Posterior vena cava (tissue), 2 donors: ENCODE measurements around the gene ST8SIA6. TPM values are rescaled to one million over a fixed set of nuclear protein-coding genes. Genes with fewer than 3 reads are reported as not detected.

Experiments
- DNase-seq: peaks from one replicate; pipeline ENCODE4 v3.0.0-alpha.2; 2020; ENCODE audit warnings: low spot score
- intact Hi-C, 2 donors: fragments of 100-400 bp; cut with DNase I; formaldehyde crosslinking; loops; one replicate each; pipeline versions ENCODE4 v1.14.1 to v1.14.2; 2022 to 2023
- total RNA-seq, 2 donors: library from RNA; stranded (reverse); fragmentation: NEBNext Ultra II Directional; extraction: Animal tissue kit (Norgen Biotek cat#: 25700); gene quantifications; one replicate each; pipeline ENCODE4 v1.2.1, GENCODE V29; 2021
- donor health status: DM: yes; HTN: yes; CAD: no.
- donor health status: DM: yes; HTN: yes; CAD: no.

The ST8SIA6 gene
- total RNA-seq, 2 donors from 2014 or later, result 3.1 to 4.5 TPM

DNA sequence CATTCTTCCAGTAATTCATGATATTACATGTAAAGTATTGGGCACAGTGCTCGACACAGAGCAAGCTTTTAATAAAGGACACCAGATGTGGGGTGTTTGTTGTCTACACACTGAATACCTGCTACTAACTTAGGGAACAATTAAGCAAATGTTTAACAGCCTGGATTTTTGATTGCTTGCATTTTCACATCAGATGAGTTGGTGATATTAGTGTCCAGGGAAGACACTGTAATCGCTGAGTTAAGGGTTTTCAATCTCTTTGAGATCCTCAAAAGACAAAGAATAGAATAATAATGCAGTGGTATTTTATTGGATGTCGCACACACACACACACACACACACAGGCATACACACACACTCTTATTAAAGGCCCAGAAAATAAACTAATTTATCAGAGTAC is 147.3 kb downstream of the ST8SIA6 start:
- intact Hi-C loops, result no loop called here

DNA sequence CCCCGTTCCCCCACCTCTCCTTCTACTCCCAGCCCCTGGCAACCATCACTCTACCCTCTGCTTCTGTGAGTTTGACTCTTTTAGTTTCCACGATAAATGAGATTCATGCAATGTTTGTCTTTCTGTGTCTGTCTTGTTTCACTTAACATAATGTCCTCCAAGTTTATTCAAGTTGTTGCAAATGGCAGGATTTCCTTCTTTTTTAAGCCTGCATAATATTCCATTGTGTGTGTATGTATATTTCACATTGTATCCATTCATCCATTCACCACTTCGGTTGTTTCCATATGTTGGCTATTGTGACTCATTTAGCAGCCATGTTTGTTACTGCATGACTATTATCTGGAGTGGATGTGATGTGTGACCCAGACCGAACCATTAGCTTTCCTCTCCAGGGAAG is 162.0 kb downstream of the ST8SIA6 start:
- intact Hi-C loops, result no loop called here
- no peak for DNase-seq

More for the DNA sequence above, 147.3 kb downstream of the ST8SIA6 start:
- DNase-seq, result no peak

DNA sequence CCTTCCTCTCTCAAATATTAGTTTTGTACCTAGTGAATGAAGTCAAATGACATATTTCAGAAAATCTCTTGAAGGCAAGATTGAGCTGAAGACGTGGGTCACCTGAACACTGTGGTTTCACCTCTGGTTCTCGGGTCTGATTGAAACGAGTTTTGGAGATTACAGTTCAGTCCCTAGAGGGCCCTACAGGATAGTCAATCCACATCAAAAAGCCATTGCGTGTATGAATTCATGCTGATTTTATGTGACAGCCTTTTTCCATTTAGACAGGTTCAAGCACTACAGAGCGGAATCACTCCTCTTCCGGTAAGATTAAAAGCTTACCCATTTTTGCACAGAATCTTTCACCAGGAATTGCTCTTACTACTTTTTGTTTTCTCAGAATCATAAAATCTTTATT is 164.2 kb downstream of the ST8SIA6 start:
- DNase-seq, result no peak
- intact Hi-C loops, result no loop called here

DNA sequence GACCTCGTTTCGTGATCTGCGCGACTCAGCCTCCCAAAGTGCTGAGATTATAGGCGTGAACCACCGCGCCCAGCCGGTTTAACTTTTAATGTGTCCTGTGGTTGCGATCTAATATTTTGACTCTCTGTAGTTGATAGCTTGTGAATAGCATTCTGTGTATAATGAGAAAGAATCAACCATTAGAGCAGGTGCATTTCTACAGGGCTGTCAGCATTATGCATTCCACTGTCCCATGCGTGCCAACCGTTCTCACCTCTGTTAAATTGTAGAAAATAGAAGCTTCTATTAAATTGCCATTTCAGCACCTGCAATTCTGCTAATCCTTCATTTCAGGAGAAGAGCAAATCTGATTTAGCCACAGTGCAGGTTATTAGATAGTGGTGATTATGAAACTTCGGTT is 164.6 kb downstream of the ST8SIA6 start:
- no peak for DNase-seq
- intact Hi-C loops, result no loop called here

DNA sequence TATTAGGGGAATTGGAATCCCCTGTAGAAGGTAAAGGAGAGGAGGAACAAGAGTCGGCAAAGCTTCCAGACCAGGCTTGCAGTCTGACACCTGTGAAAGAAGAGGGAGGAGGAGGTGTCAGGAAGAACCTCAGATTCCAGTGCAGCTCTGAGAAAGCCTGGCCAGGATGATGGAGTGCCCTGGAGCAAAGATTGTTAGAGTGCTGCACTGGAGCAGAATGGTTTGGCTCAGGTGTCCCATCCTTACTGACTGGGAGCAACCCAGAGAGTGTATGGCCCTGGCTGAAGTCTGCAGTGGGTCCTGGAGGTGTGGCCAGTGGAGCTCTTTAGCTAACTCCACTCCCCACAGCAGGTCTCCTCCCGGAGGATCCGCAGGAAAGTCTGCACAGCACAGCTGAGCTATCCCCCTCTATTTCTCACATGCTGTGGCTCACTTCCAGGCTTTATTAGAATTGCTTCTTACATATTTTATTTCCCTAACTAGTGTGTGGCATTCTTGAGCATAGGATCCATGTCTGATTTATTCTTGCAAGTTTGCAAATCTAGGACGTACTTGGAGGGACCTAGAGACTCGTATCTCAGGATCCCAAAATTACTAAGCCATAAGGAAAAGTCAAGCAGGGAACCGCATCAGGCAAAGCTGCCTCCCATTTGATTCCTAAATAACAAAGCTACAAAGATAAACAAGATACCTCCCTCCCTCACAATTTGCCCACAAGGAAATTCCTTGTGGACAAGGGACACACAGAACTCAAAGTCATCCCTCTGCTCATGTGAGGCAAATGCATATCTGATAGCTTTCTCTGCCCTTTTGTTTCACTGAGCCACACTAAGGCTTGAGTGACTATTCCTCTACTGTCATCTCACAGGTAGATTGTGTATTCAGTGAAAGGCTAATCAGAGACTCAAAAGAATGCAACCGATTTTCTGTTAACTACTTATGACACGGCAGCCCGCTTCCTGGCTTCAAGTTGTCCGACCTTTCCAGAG is 167.5 kb downstream of the ST8SIA6 start:
- intact Hi-C loops, result no loop called here

DNA sequence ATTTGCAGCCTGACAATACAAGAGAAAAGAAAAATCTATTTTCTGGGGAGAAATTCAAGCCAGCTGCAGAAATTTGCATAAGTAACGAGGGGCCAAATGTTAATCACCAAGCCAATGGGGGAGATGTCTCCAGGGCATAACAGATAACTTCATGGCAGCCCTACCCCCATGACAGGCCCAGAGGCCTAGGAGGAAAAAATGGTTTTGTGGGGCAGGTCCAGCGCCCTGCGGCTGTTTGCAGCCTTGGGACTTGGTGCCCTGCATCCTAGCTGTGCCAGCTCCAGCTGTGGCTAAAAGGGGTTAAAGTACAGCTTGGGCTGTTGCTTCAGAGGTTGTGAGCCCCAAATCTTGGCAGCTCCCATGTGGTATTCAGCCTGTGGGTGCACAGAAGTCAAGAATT is 172.1 kb downstream of the ST8SIA6 start:
- intact Hi-C loops, result no loop called here
- no peak for DNase-seq

More for the DNA sequence above, 167.5 kb downstream of the ST8SIA6 start:
- DNase-seq, result no peak

DNA sequence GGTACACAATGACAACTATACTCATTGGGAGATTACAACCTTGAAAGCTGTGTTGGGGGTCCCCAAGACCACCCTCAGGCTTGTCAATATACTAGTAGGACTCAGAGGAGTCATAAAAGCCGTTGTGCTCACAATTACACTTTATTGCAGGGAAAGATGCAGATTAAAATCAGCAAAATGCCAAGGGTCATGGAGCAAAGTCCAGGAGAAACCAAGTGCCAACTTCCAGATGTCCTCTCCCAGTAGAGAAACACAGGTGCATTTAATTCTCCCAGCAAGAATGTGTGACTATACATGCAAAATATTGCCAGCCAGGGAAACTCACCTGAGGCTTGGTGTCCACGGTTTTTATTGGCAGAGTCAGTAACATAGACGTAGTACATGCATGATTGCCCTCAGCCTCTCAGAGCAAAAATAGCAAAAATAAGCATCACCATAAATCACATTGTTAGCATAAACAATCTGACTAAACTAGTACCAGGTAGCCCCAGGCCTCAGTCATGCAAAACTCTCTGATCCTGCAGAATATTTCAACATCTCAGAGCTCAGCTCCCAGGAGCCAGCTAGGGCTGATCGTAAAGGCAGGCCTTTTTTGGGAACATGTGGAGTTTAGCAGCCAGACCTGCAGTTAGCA is 175.7 kb downstream of the ST8SIA6 start:
- intact Hi-C loops, result no loop called here
- DNase-seq, result no peak

DNA sequence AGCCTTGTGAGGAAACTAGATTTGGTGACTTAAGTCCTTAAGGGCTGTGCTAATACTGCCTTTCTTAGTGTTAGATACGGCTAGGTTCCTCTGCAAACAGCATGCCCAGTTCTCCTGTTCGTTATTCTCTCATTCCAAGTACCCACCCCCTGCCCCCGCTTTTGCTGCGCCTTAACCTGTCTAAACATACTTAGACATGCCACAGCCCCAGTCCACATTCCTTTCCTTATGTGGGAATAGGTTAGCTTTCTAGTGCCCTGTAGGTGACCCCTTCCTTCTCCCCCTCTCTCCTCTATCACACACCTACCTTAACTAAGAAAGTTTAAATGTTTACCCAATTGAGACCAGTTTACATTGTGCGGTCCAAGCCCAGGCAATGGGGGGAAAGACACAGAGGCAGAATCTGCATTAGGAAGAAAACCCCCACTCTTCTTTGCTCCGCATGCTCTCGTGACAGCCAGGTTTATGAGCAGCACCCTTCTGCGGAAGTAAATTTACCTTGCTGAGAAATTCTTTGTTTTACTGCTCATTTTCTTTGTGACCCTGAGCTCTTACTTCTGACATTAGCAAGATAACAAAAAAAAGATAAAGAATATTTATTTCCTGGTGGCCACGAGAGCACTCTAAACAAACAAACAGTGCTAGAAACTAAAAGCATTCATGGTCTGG is 177.5 kb downstream of the ST8SIA6 start:
- no peak for DNase-seq
- intact Hi-C loops, result no loop called here

DNA sequence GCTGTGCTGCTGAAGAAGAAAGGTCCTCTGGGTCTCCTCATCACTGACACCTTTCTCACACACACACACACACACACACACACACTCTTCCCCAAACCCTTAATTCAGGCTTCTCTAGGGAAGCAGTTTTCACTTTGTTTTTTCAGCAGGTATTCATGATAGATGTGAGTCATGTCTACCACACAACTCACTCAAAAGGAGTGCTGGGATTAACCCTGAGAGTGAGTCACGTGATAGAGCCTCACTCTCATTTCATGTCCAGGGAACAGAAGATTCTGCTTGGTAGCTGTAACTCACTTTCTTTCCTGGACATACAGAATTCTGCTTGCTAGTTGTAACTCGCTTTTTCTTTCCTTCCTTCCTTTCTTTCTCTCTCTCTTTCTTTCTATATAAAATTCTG is 181.0 kb downstream of the ST8SIA6 start:
- intact Hi-C loops, result no loop called here
- no peak for DNase-seq

DNA sequence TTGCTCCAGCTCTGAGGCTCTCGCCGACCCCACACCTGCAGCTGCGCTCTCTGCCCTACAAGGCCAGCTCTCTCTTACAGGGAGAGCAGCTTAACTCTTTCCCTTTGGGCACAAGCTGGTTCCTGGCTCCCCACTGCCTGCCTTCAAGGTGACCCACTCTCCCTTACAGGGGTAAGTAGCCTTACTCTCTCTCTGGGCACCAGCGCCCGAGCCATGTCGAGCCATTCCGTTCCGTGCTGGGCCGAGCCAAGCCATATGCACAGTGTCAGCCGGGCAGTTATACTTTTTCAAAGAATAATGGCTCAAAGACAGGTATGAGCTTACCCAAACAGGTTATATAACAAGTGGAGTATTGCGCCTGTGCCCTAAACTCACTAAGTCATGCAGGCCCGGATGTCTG is 181.7 kb downstream of the ST8SIA6 start:
- intact Hi-C loops, result no loop called here
- DNase-seq, result no peak

Other genes with a start within 250 kb of the ST8SIA6 start
- gene VIM, start 226.4 kb downstream of the ST8SIA6 start, total RNA-seq, result 1,000 to 10,000 TPM; 2,278 to 2,643 TPM
- gene HACD1, start 162.8 kb upstream of the ST8SIA6 start, total RNA-seq, result 10 to 100 TPM; 51.3 to 83.0 TPM
- gene STAM, start 189.6 kb upstream of the ST8SIA6 start, total RNA-seq, result 10 to 100 TPM; 18.9 to 21.8 TPM